ENCODE data around the gene SAMM50.

The SAMM50 gene

GRCh38 chr22:43992331-43992821, 37.1 kb downstream of the SAMM50 start:
- DNase-seq: no peak
- Histone ChIP-seq H3K4ac (ENCODE audit: low read depth in 1 of 2, low read length in 2 of 2) (no peak overlapping the region), H3K9me3 (ENCODE audit: control insufficient read depth, low read length) (no peaks in the 10 kb centered on the region), H3K4me2 (ENCODE audit: low read length, poor library complexity, severe bottlenecking) (no peak overlapping the region), H3K36me3 (ENCODE audit: control insufficient read depth in 1 of 2, insufficient read depth in 2 of 2, low read depth in 1 of 2, low read length in 2 of 2) (peaks cover 73 to 90% of the 10 kb centered on the region in 2 experiments), H2BK12ac (ENCODE audit: low read length in 2 of 2) (no peak overlapping the region), H3K18ac (ENCODE audit: low read depth in 1 of 2, low read length in 2 of 2) (no peak overlapping the region), H4K91ac (ENCODE audit: low read length) (no peak overlapping the region), H3K79me1 (replicated peaks; ENCODE audit: low read length, poor library complexity, severe bottlenecking) (peaks cover 40% of the 10 kb centered on the region), H3K27me3 (ENCODE audit: control insufficient read depth in 1 of 2, insufficient read depth in 1 of 2, low read length in 2 of 2) (no peaks in the 10 kb centered on the region), H2BK120ac (ENCODE audit: low read depth, low read length) (no peak overlapping the region), H2BK15ac (ENCODE audit: low read depth, poor library complexity, severe bottlenecking) (no peak overlapping the region), H4K8ac (ENCODE audit: low read length) (no peak overlapping the region), H3K27ac (ENCODE audit: low read length, poor library complexity, severe bottlenecking) (no peak overlapping the region), H3K14ac (ENCODE audit: low read length in 2 of 2) (no peak overlapping the region), H3K4me1 (ENCODE audit: control insufficient read depth, insufficient read depth, low read depth, low read length) (no peaks in the 10 kb centered on the region), H2AK5ac (ENCODE audit: low read length, severe bottlenecking) (no peak overlapping the region), H3K4me3 (ENCODE audit: insufficient read depth in 1 of 2, low read depth in 1 of 2, low read length in 2 of 2) (no peak overlapping the region), H2AFZ (ENCODE audit: low read depth, low read length) (no peak overlapping the region), H3K9ac (ENCODE audit: low read length) (no peak overlapping the region), H3K23ac (ENCODE audit: low read length in 2 of 2) (peak overlapping the region in 1 of 2 experiments; percentile 11), H2BK5ac (ENCODE audit: low read depth, low read length, poor library complexity, severe bottlenecking) (no peak overlapping the region)
- WGBS: 92% methylated on average over 16 of the region's 16 CpGs

DNA sequence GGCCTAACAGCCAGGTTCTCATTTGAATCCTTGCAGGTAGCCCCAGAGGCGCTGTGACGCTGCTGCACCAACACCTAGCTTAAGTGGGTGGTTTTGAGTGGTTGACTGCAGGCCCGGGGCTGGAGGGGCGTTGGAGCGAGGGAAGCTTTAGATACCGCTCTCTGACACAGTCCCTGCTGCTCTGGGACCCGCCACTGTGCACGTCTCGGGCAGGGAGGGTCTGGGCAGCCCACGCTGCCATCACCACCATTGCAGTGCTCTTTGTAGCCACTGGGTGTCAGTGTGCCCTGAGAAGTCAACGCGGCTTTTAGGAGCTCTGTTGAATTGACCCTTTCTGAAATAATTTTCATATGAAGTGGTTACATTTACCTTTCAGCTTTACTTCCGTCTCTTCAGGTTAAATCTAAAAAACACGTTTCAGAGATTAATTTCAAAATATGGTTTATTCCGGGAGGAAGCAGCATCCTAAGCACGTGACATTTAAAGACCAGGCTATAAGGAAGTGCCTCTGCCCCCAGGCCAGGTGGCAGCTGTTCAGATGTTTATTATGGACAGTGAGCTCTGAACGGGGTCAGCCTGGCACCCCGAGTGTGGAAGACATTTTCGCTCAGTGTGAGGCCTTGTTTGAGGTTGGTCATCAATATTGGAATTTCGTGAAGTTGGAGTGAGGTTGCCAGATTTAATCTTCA, 38.0 kb downstream of the SAMM50 start:
- no peak overlapping the region for H2BK5ac ChIP-seq (ENCODE audit: low read depth, low read length, poor library complexity, severe bottlenecking)
- H3K9ac ChIP-seq (ENCODE audit: low read length): peak overlapping the region; percentile 50
- 47% methylated on average over 17 of the region's 20 CpGs for WGBS

GRCh38 chr22:43994006-43994405, 38.8 kb downstream of the SAMM50 start:
- H3K9me3 ChIP-seq (ENCODE audit: control insufficient read depth, low read length): no peaks in the 10 kb centered on the region

More for the DNA sequence above, 38.0 kb downstream of the SAMM50 start:
- H3K18ac ChIP-seq (ENCODE audit: low read depth in 1 of 2, low read length in 2 of 2): no peak overlapping the region
- no peak overlapping the region for H3K4me2 ChIP-seq (ENCODE audit: low read length, poor library complexity, severe bottlenecking)
- peak; percentile 60 for DNase-seq
- H2BK15ac ChIP-seq (ENCODE audit: low read depth, poor library complexity, severe bottlenecking): no peak overlapping the region
- peaks cover 77 to 91% of the 10 kb centered on the region in 2 experiments for H3K36me3 ChIP-seq (ENCODE audit: control insufficient read depth in 1 of 2, insufficient read depth in 2 of 2, low read depth in 1 of 2, low read length in 2 of 2)
- no peak overlapping the region for H2BK12ac ChIP-seq (ENCODE audit: low read length in 2 of 2)
- no peaks in the 10 kb centered on the region for H3K27me3 ChIP-seq (ENCODE audit: control insufficient read depth in 1 of 2, insufficient read depth in 1 of 2, low read length in 2 of 2)
- no peak overlapping the region for H4K8ac ChIP-seq (ENCODE audit: low read length)
- H4K91ac ChIP-seq (ENCODE audit: low read length): no peak overlapping the region
- H3K4me3 ChIP-seq (ENCODE audit: insufficient read depth in 1 of 2, low read depth in 1 of 2, low read length in 2 of 2): no peak overlapping the region
- no peak overlapping the region for H2AFZ ChIP-seq (ENCODE audit: low read depth, low read length)
- H3K79me1 ChIP-seq (replicated peaks; ENCODE audit: low read length, poor library complexity, severe bottlenecking): peaks cover 41% of the 10 kb centered on the region
- H2BK120ac ChIP-seq (ENCODE audit: low read depth, low read length): no peak overlapping the region
- H3K4me1 ChIP-seq (ENCODE audit: control insufficient read depth, insufficient read depth, low read depth, low read length): no peaks in the 10 kb centered on the region
- no peak overlapping the region for H3K23ac ChIP-seq (ENCODE audit: low read length in 2 of 2)
- no peak overlapping the region for H3K27ac ChIP-seq (ENCODE audit: low read length, poor library complexity, severe bottlenecking)
- no peak overlapping the region for H3K4ac ChIP-seq (ENCODE audit: low read depth in 1 of 2, low read length in 2 of 2)
- no peaks in the 10 kb centered on the region for H3K9me3 ChIP-seq (ENCODE audit: control insufficient read depth, low read length)
- H3K14ac ChIP-seq (ENCODE audit: low read length in 2 of 2): no peak overlapping the region
- no peak overlapping the region for H2AK5ac ChIP-seq (ENCODE audit: low read length, severe bottlenecking)

DNA sequence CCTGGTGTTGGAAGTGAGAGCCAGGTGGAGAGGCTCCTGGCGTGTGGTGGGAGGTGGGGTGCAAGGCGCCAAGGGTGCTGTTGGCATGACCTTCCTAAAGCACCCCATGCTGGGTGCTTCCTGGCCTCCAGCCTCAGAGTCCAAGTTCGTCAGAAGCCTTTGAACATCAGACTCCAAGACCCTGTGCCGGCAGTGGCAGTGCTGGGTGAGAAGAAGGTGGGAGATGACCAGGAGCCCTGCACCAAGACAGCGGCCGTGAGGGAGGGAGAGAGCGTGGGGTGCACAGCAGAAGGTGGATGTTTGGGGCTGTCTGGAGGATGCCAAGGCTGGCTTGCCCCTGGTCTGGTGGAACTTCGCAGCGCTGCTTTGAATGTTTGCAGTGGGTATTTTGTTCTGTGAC, 39.2 kb downstream of the SAMM50 start:
- Histone ChIP-seq H3K18ac (ENCODE audit: low read depth in 1 of 2, low read length in 2 of 2) (no peak overlapping the region), H4K91ac (ENCODE audit: low read length) (no peak overlapping the region), H3K14ac (ENCODE audit: low read length in 2 of 2) (no peak overlapping the region), H2BK120ac (ENCODE audit: low read depth, low read length) (no peak overlapping the region), H3K9ac (ENCODE audit: low read length) (no peak overlapping the region), H4K8ac (ENCODE audit: low read length) (no peak overlapping the region), H3K27ac (ENCODE audit: low read length, poor library complexity, severe bottlenecking) (no peak overlapping the region), H3K27me3 (ENCODE audit: control insufficient read depth in 1 of 2, insufficient read depth in 1 of 2, low read length in 2 of 2) (no peaks in the 10 kb centered on the region), H2BK15ac (ENCODE audit: low read depth, poor library complexity, severe bottlenecking) (no peak overlapping the region), H3K4me2 (ENCODE audit: low read length, poor library complexity, severe bottlenecking) (no peak overlapping the region), H2AFZ (ENCODE audit: low read depth, low read length) (no peak overlapping the region), H3K4me1 (ENCODE audit: control insufficient read depth, insufficient read depth, low read depth, low read length) (no peaks in the 10 kb centered on the region), H3K36me3 (ENCODE audit: control insufficient read depth in 1 of 2, insufficient read depth in 2 of 2, low read depth in 1 of 2, low read length in 2 of 2) (peaks cover 83 to 93% of the 10 kb centered on the region in 2 experiments), H3K9me3 (ENCODE audit: control insufficient read depth, low read length) (no peaks in the 10 kb centered on the region), H2AK5ac (ENCODE audit: low read length, severe bottlenecking) (no peak overlapping the region), H3K4me3 (ENCODE audit: insufficient read depth in 1 of 2, low read depth in 1 of 2, low read length in 2 of 2) (no peak overlapping the region), H2BK5ac (ENCODE audit: low read depth, low read length, poor library complexity, severe bottlenecking) (no peak overlapping the region), H3K4ac (ENCODE audit: low read depth in 1 of 2, low read length in 2 of 2) (no peak overlapping the region), H2BK12ac (ENCODE audit: low read length in 2 of 2) (no peak overlapping the region), H3K79me1 (replicated peaks; ENCODE audit: low read length, poor library complexity, severe bottlenecking) (peaks cover 37% of the 10 kb centered on the region), H3K23ac (ENCODE audit: low read length in 2 of 2) (no peak overlapping the region)
- no peak for DNase-seq
- 83% methylated on average over 9 of the region's 9 CpGs for WGBS

More at GRCh38 chr22:43994006-43994405, 38.8 kb downstream of the SAMM50 start:
- Histone ChIP-seq H2AK5ac (ENCODE audit: low read length, severe bottlenecking) (no peak overlapping the region), H3K36me3 (ENCODE audit: control insufficient read depth in 1 of 2, insufficient read depth in 2 of 2, low read depth in 1 of 2, low read length in 2 of 2) (peaks cover 81 to 91% of the 10 kb centered on the region in 2 experiments), H3K23ac (ENCODE audit: low read length in 2 of 2) (no peak overlapping the region), H2BK12ac (ENCODE audit: low read length in 2 of 2) (no peak overlapping the region), H3K79me1 (replicated peaks; ENCODE audit: low read length, poor library complexity, severe bottlenecking) (peaks cover 38% of the 10 kb centered on the region), H2BK15ac (ENCODE audit: low read depth, poor library complexity, severe bottlenecking) (no peak overlapping the region), H3K4ac (ENCODE audit: low read depth in 1 of 2, low read length in 2 of 2) (no peak overlapping the region), H3K4me3 (ENCODE audit: insufficient read depth in 1 of 2, low read depth in 1 of 2, low read length in 2 of 2) (no peak overlapping the region), H2AFZ (ENCODE audit: low read depth, low read length) (no peak overlapping the region), H4K91ac (ENCODE audit: low read length) (no peak overlapping the region), H3K9ac (ENCODE audit: low read length) (no peak overlapping the region), H4K8ac (ENCODE audit: low read length) (peak overlapping the region; percentile 51), H2BK120ac (ENCODE audit: low read depth, low read length) (no peak overlapping the region), H3K18ac (ENCODE audit: low read depth in 1 of 2, low read length in 2 of 2) (no peak overlapping the region), H3K14ac (ENCODE audit: low read length in 2 of 2) (no peak overlapping the region), H3K27ac (ENCODE audit: low read length, poor library complexity, severe bottlenecking) (no peak overlapping the region), H3K4me1 (ENCODE audit: control insufficient read depth, insufficient read depth, low read depth, low read length) (no peaks in the 10 kb centered on the region), H3K27me3 (ENCODE audit: control insufficient read depth in 1 of 2, insufficient read depth in 1 of 2, low read length in 2 of 2) (no peaks in the 10 kb centered on the region), H2BK5ac (ENCODE audit: low read depth, low read length, poor library complexity, severe bottlenecking) (no peak overlapping the region), H3K4me2 (ENCODE audit: low read length, poor library complexity, severe bottlenecking) (no peak overlapping the region)
- DNase-seq: no peak
- WGBS: 86% methylated on average over 11 of the region's 11 CpGs

Data from mesenchymal stem cell (in vitro differentiated cells and primary cell).